Stomach (tissue), 9 donors: ENCODE results near the gene WDR18. TPM values are rescaled to one million over a fixed set of nuclear protein-coding genes. Genes with fewer than 3 reads are reported as not detected.

Experiments used
- DNase-seq, 2 donors: peaks; one replicate each; pipeline versions ENCODE4 v3.0.0 to v3.0.0-alpha.2; 2013 to 2019
- H3K27ac ChIP-seq, 5 donors: fragments of 200-600 bp in 4 of 5; sonication (generic) in 4 of 5; one replicate each; pipeline ENCODE4 v1.5.1; 2013 to 2019; ENCODE audit warnings: mild to moderate bottlenecking in 1 of 5, moderate library complexity in 1 of 5
- H3K27me3 ChIP-seq, 3 donors: fragments of 200-600 bp; sonication (generic); one replicate each; pipeline ENCODE4 v1.5.1; 2017 to 2019; ENCODE audit warnings: mixed run types in 1 of 3
- H3K36me3 ChIP-seq, 4 donors: fragments of 200-600 bp; sonication (generic); 1 replicate in 3 of 4; 2 replicates in 1 of 4; pipeline ENCODE4 v1.5.1; 2016 to 2019
- H3K4me1 ChIP-seq, 4 donors: fragments of 200-600 bp; sonication (generic); one replicate each; pipeline ENCODE4 v1.5.1; 2016 to 2019
- H3K4me3 ChIP-seq, 4 donors: fragments of 200-600 bp; sonication (generic) in 3 of 4; one replicate each; pipeline ENCODE4 v1.5.1; 2016 to 2019; ENCODE audit warnings: mild to moderate bottlenecking in 1 of 4
- H3K9me3 ChIP-seq, 4 donors: fragments of 200-600 bp; sonication (generic); one replicate each; pipeline ENCODE4 v1.5.1; 2016 to 2019
- CTCF ChIP-seq, 7 experiments: fragments of 450-650 bp in 4 of 7; fragments of 200-600 bp in 3 of 7; sonication (generic) in 3 of 7; IDR thresholded peaks; one replicate each; pipeline ENCODE4 v1.5.1; 2016 to 2019; ENCODE audit warnings: antibody characterized with exemption in 7 of 7, control low read depth in 2 of 7, mild to moderate bottlenecking in 1 of 7
- EP300 ChIP-seq: sonication (generic); formaldehyde crosslinking; IDR thresholded peaks from one replicate; pipeline ENCODE4 v1.6.1; 2017; ENCODE audit warnings: antibody characterized with exemption
- POLR2A ChIP-seq, 4 donors: fragments of 450-650 bp; IDR thresholded peaks; one replicate each; pipeline ENCODE4 v1.6.1; 2016; ENCODE audit warnings: antibody characterized with exemption in 4 of 4, control low read depth in 2 of 4, mild to moderate bottlenecking in 1 of 4, moderate library complexity in 1 of 4
- POLR2AphosphoS5 ChIP-seq, 3 donors: sonication (generic); formaldehyde crosslinking; IDR thresholded peaks; one replicate each; pipeline ENCODE4 v1.6.1; 2016; ENCODE audit warnings: antibody characterized with exemption in 3 of 3
- WGBS, 5 donors: extraction: QIAGEN DNeasy Blood & Tissue Kit in 3 of 5; methylation state at CpG; one replicate each; pipeline versions ENCODE4 v1.1.5 to v1.1.7; 2013 to 2018; 5-methylcytosine and 5-hydroxymethylcytosine counted together
- intact Hi-C: fragments of 100-400 bp; cut with DNase I; formaldehyde crosslinking; loops from one replicate; pipeline ENCODE4 v1.15.1; 2023; ENCODE audit warnings: low total_unique reads
- polyA plus RNA-seq, 3 donors: library from polyadenylated mRNA; stranded (reverse); fragments of 200-250 nt; gene quantifications; one replicate each; pipeline ENCODE4 v1.2.3, GENCODE V29; 2013
- total RNA-seq, 5 donors: library from RNA; depleted of rRNA; stranded (reverse); fragments of >200 nt; gene quantifications; one replicate each; pipeline versions ENCODE4 v1.1.0 to v1.2.3, GENCODE V29; 2014 to 2016
- donor health status: healthy with polysubstance abuse.
- donor health status: Bipolar disorder and iron deficiency.
- donor health status: healthy.

WDR18 gene
- total and polyA plus RNA-seq, 8 donors, result 19.1 to 410 (median 60.6) TPM

- H3K4me3 ChIP-seq, result no peak overlapping the region
- H3K9me3 ChIP-seq, result no peaks in the 10 kb centered on the region
- TF ChIP-seq POLR2A (IDR thresholded peaks at IDR 0.05) (no peak), POLR2AphosphoS5 (IDR thresholded peaks at IDR 0.05) (no peak), CTCF (IDR thresholded peaks at IDR 0.05) (no peak), EP300 (no peak)
- peaks cover 9 to 21% (median 19%) of the 10 kb centered on the region in 4 donors for H3K4me1 ChIP-seq
- H3K36me3 ChIP-seq, result peaks cover 0 to 13% (median 9%) of the 10 kb centered on the region in 4 donors
- DNase-seq, result no peak
- intact Hi-C loops, result no loop called here
- H3K27ac ChIP-seq, result no peak overlapping the region
- peaks cover 12 to 54% (median 40%) of the 10 kb centered on the region in 3 donors for H3K27me3 ChIP-seq
- WGBS, 5 donors, result 64 to 74% (median 70%) methylated on average over 12 to 32 of the region's 32 CpGs
Measured at GRCh38 chr19:1004204-1004802, 20.2 kb downstream of the WDR18 start.

- no peak for DNase-seq
- TF ChIP-seq POLR2AphosphoS5 (IDR thresholded peaks at IDR 0.05) (no peak), POLR2A (IDR thresholded peaks at IDR 0.05) (no peak), EP300 (no peak), CTCF (IDR thresholded peaks at IDR 0.05) (no peak)
- H3K27me3 ChIP-seq, result peaks cover 8 to 47% (median 33%) of the 10 kb centered on the region in 3 donors
- no peaks in the 10 kb centered on the region for H3K9me3 ChIP-seq
- peaks cover 5 to 20% (median 16%) of the 10 kb centered on the region in 4 donors for H3K36me3 ChIP-seq
- H3K4me3 ChIP-seq, result no peak overlapping the region
- H3K4me1 ChIP-seq, result peaks cover 8 to 24% (median 20%) of the 10 kb centered on the region in 4 donors
- H3K27ac ChIP-seq, result no peak overlapping the region
- intact Hi-C loops, result no loop called here
- 86 to 91% (median 89%) methylated on average over 61 to 70 of the region's 70 CpGs for WGBS, 5 donors
Measured at GRCh38 chr19:1004803-1005664, 20.9 kb downstream of the WDR18 start.

- TF ChIP-seq POLR2AphosphoS5 (IDR thresholded peaks at IDR 0.05) (no peak), EP300 (no peak), POLR2A (IDR thresholded peaks at IDR 0.05) (no peak)
- H3K4me1 ChIP-seq, result peaks cover 0 to 8% (median 4%) of the 10 kb centered on the region in 4 donors
- DNase-seq, result no peak
Measured at GRCh38 chr19:1006711-1007398, 22.7 kb downstream of the WDR18 start.

GRCh38 chr19:1007399-1008251, 23.5 kb downstream of the WDR18 start:
- H3K4me1 ChIP-seq, result peaks cover 0 to 7% (median 3%) of the 10 kb centered on the region in 4 donors
- no peak overlapping the region for H3K27ac ChIP-seq
- DNase-seq, result no peak
- WGBS, 5 donors, result 91 to 94% (median 93%) methylated on average over 20 to 73 of the region's 73 CpGs
- H3K4me3 ChIP-seq, result no peak overlapping the region
- H3K27me3 ChIP-seq, result peaks cover 0 to 21% (median 10%) of the 10 kb centered on the region in 3 donors
- no peaks in the 10 kb centered on the region for H3K9me3 ChIP-seq
- no peak for TF ChIP-seq CTCF (IDR thresholded peaks at IDR 0.05)
- TF ChIP-seq POLR2A (IDR thresholded peaks at IDR 0.05), result no peak
- TF ChIP-seq POLR2AphosphoS5 (IDR thresholded peaks at IDR 0.05), result no peak
- TF ChIP-seq EP300, result no peak
- peaks cover 31 to 46% (median 42%) of the 10 kb centered on the region in 4 donors for H3K36me3 ChIP-seq
- intact Hi-C loops, result no loop called here

More at GRCh38 chr19:1006711-1007398, 22.7 kb downstream of the WDR18 start:
- WGBS, 5 donors, result 63 to 80% (median 68%) methylated on average over 20 to 27 of the region's 27 CpGs
- H3K4me3 ChIP-seq, result no peak overlapping the region
- peaks cover 23 to 39% (median 34%) of the 10 kb centered on the region in 4 donors for H3K36me3 ChIP-seq
- peaks cover 0 to 29% (median 16%) of the 10 kb centered on the region in 3 donors for H3K27me3 ChIP-seq
- H3K9me3 ChIP-seq, result no peaks in the 10 kb centered on the region
- no peak overlapping the region for H3K27ac ChIP-seq
- intact Hi-C loops, result no loop called here
